GM18511 (cell line): ENCODE measurements around the gene SLC10A1.
"Not testable (repeated sequence)": the region's sequence is repeated elsewhere in the genome, so short reads cannot be mapped to it uniquely, and the experiment has no call there.

ENCODE experiments used
- ATAC-seq: cut with Tn5 transposase; IDR thresholded peaks from one replicate; pipeline ENCODE4 v1.9.1; 2021; ENCODE audit warnings: mild to moderate bottlenecking, moderate library complexity; ENCODE audit not compliant: unreplicated experiment

SLC10A1 gene

DNA sequence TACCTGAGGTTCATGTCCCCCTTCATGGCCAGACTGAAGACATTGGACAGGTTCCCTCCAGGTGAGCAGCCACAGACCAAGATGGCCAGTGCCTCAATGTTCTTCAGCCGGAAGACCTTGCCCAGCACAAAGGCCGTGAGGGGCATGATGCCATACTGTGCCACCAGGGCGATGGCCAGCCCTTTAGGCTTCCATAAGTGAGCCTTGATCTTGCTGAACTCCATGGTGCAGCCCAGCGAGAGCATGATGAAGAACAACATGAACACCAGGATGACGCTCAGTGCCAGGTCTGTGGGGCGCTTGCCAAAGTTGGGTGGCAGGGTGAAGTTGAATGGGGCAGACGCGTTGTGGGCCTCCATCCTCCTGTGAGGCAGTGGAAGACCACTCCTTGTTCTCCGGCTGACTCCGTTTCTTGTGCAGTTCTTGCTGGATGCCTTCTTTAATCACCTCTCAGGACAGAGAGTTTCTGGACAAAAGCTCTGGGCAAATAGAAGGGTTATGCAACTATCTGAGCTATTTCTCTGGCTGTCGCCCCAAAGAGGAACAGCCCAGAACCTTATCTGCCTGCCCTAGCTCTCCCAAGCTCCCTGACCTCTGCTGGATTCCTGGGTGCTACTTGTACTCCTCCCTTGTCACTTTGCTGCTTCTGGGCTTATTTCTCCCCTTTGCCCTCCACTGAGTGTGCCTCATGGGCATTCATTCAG lies at the start of gene SLC10A1:
Gene SLC10A1 (minus strand): TSS at position 445 of the 704 bp plus-strand sequence. CDS start 86 bp downstream, at position 359.
- ATAC-seq = no peak

- ATAC-seq = no peak
These were observed 48.7 kb upstream of the SLC10A1 start for GRCh38 chr14:69845787-69846186.

DNA sequence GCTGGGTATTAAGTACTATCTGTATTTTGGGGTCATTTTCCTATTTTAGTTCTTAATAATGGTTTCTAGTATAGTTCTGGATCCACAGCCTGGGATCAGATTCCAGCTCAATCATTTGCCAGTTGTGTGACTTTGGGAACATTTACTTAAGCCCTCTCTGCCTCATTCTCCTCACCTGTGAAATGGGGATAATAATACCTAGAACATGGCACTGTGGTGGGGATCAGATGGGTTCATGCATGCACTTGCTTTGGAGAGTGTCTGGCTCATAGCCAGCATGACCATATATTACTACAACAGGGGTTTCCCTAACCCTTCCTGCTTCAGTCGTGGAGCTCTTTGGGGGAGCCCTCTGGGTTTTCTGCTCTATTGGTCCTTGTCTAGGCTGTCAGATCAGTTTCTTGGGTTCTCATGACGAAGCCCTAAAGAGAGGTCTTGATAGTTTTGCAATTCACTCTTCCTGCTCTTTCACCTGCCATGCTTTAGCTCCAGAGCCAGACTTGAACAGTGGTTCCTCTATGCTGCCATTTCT lies 48.1 kb upstream of the SLC10A1 start:
- no peak for ATAC-seq

GRCh38 chr14:69844171-69844570 lies 47.1 kb upstream of the SLC10A1 start:
- no peak for ATAC-seq

DNA sequence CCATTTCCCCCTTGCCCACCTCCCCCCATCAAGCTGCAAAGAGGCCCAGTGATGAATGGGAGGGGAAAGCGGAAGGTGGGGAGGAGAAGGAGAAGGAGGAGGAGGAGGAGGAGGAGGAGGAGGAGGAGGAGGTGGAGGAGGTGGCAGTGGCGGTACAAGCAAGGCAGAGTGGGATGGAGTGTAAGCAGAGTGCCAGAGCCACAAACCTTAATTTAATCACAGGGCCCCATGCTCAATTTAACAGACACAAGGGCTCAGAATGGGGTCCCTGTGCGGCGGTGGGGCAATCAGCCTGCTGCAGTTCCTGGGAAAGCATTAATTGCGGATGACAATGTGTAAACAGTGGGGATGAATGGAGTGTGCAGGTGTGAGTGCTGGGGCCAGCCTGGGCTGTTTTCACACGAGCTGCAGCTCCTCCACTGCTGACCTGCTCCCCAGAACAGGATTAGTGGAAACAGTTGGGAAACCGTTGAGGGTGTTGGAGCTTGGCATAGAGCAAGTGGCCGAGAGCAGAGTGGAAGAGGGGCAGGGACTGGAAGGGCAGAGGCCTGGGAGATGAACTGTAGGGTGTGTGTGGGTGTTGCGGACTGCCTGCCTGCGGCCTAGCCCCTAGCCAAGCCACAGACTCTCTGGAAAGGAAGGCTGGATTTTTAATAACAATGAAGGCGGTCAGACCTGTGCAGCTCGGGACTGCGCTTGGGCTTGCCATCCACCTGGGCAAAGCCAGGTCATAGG lies 45.8 kb upstream of the SLC10A1 start:
- ATAC-seq = no peak

- ATAC-seq = no peak
These were observed 44.6 kb upstream of the SLC10A1 start for GRCh38 chr14:69841656-69842055.

- ATAC-seq = no peak
These were observed 42.6 kb upstream of the SLC10A1 start for GRCh38 chr14:69839661-69840060.

GRCh38 chr14:69838881-69839416 lies 41.9 kb upstream of the SLC10A1 start:
- ATAC-seq = no peak

DNA sequence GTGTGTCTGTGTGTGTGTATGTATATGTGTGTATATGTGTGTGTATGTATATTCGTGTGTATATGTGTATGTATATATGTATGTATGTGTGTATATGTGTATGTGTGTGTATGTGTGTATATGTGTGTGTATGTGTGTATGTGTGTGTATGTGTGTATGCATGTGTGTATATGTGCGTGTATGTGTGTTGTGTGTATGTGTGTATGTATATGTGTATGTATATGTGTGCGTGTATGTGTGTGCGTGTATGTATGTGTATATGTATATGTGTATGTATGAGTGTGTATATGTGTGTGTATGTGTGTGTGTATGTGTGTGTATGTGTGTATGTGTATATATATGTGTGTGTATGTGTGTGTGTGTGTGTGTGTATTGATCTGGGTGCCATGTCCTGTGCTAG lies 31.8 kb upstream of the SLC10A1 start:
- no peak for ATAC-seq

- no peak for ATAC-seq
These were observed 31.3 kb upstream of the SLC10A1 start for GRCh38 chr14:69828354-69828753.

GRCh38 chr14:69827560-69827959 lies 30.5 kb upstream of the SLC10A1 start:
- no peak for ATAC-seq

GRCh38 chr14:69822456-69822855 lies 25.4 kb upstream of the SLC10A1 start:
- ATAC-seq = no peak

DNA sequence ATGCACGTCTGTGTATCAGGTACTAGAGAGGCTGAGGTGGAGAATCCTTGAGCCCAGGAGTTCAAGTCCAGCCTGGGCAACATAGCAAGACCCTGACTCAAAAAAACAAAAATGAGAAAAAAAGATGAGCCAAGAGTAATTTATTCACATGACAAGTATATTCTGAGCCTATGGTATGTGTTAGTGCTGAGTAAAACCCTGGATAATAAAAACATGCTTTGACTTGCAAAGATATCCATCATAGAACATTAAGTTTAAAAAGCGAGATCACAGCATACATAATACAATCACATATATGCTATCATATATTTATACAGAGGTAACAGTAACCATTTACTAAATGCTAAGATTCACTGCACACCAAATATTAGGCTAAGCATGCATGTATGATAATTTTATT lies 23.9 kb upstream of the SLC10A1 start:
- no peak for ATAC-seq

- no peak for ATAC-seq
These were observed 22.6 kb upstream of the SLC10A1 start for GRCh38 chr14:69819607-69820006.

GRCh38 chr14:69818758-69819191 lies 21.7 kb upstream of the SLC10A1 start:
- ATAC-seq = no peak

DNA sequence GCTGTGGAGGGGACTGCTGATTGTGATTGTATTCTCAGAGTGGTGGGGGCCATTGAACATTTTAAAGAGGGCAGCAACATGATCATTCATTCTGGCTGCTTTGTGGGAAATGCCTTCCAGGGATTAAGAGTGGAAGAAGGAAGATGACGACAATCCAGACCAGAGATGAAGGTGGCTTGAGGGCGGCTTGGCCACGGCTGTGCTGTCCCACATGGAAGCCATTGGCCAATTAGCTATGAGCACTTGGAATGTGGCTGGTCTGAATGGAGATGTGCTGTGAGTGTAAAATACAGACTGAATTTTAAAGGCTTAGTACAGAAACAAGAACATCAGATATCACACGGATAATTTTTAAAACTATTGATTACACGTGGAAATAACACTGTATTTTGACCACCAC lies 19.2 kb upstream of the SLC10A1 start:
- no peak for ATAC-seq

- no peak for ATAC-seq
These were observed 18.5 kb upstream of the SLC10A1 start for GRCh38 chr14:69815556-69815955.

- no peak for ATAC-seq
These were observed 17.4 kb upstream of the SLC10A1 start for GRCh38 chr14:69814397-69814796.

DNA sequence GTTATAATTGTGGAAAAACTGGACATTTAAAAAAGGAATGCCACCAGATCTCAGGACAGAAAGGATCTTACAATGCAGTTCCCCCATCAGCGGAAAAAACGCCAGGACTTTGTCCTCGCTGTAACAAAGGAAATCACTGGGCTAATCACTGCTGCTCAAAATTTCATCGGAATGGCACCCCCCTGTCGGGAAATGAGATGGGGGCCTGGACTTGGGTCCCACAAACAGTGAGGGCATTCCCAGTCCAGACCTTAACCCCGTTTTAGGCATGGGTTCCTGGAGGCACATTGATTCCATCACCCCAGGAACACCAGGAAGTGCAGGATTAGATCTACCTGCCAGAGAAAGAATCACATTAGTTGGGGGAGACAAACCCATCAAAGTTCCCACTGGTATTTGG lies 16.3 kb upstream of the SLC10A1 start:
- ATAC-seq = not testable (repeated sequence)

DNA sequence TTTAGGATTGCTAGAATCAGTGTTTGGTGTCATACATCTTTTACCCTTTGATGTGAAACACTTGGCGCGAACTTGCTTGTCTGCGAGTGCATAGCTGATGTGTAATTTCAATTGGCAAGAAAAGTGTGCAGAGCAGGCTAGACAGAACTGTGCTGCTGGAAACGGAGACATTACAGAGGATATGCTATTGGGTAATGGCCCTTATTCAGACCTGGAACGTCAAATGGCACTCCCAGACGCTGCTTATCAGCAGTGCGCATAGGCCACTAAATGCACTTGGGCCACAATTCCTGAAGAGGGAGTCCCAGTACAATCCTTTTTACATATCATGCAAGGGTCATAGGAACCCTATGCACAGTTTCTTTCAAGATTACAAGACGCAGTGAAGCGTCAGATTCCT lies 15.7 kb upstream of the SLC10A1 start:
- no peak for ATAC-seq

DNA sequence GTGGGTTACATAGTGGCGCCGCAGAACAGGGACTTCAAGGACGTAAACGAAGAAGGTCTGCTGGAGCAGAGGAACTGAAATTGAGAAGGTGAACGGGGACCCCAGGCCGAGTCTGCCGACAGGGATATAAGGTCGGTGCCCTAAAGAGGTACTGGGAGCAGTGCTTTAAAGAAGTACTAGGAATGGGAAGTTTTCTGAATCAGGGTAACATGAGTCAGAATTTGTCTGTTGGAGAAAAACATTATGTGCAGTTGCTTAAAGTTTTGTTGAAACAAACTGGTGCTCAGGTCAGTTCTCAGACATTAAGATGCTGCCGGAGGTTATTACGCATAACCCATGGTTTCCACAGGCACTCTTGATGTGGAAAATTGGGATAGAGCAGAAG lies 14.8 kb upstream of the SLC10A1 start:
- ATAC-seq = no peak
